A549 (cell line): ENCODE results near the gene PRR20C.
"Not testable (repeated sequence)": the region's sequence is repeated elsewhere in the genome, so short reads cannot be mapped to it uniquely, and the experiment has no call there.

ENCODE experiments used
- CEBPB ChIP-seq, 2 experiments: fragments of >200 bp in 1 of 2; sonication (Bioruptor Twin) in 1 of 2; formaldehyde crosslinking in 1 of 2; IDR thresholded peaks; 2 replicates each; pipeline ENCODE4 v1.6.1; 2012 to 2016
- CTCF ChIP-seq: fragments of >200 bp; sonication (Bioruptor Twin); formaldehyde crosslinking; IDR thresholded peaks from 3 replicates; pipeline ENCODE4 v1.5.1; 2016
- ESRRA ChIP-seq: fragments of 150-350 bp; IDR thresholded peaks from 2 replicates; pipeline ENCODE4 v1.6.1; 2014; ENCODE audit warnings: mild to moderate bottlenecking, low read length, borderline replicate concordance
- RAD21 ChIP-seq, 2 experiments: fragments of >200 bp in 1 of 2; sonication (Bioruptor Twin) in 1 of 2; formaldehyde crosslinking in 1 of 2; IDR thresholded peaks in 1 of 2; conservative IDR thresholded peaks in 1 of 2; 2 replicates in 1 of 2; 3 replicates in 1 of 2; pipeline ENCODE4 v1.6.1; 2012 to 2018; ENCODE audit warnings: inconsistent platforms in 1 of 2
- REST ChIP-seq: fragments of 200-600 bp; sonication (generic); IDR thresholded peaks from 2 replicates; pipeline ENCODE4 v1.6.1; 2016; ENCODE audit warnings: antibody characterized with exemption, mild to moderate bottlenecking, moderate library complexity
- RNF2 ChIP-seq: fragments of 200-600 bp; sonication (generic); IDR thresholded peaks from 2 replicates; pipeline ENCODE4 v1.6.1; 2016; ENCODE audit warnings: low read depth, mild to moderate bottlenecking, antibody characterized with exemption, moderate library complexity, borderline replicate concordance
- USF2 ChIP-seq: fragments of 450-650 bp; IDR thresholded peaks from 2 replicates; pipeline ENCODE4 v1.6.1; 2014; ENCODE audit warnings: antibody characterized with exemption
- TF ChIP-seq, protein P1 (sequence below): fragments of 250-450 bp; sonication (Bioruptor Pico); IDR thresholded peaks from 2 replicates; pipeline ENCODE4 v1.5.0; 2021; ENCODE audit warnings: mild to moderate bottlenecking, moderate library complexity, borderline replicate concordance

DNA sequence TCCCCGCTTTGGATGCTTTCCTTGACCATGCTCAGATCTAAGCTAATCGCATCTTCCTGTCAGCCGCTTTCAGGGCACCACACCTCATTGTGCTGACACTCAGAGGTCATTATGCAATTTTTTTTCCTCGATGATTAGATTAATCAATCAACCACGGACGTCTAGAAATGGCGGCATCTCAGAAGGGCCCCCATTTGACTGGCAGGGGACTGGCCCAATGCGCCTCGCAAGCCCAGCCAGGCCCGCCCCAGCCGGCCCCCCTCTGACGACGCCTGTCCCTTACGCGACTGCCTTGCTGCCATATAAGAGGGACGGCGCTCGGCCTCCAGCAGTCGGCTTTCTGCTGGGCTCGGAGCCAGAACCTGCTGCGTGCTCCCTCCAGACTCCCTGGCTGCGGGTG is 6.5 kb downstream of the PRR20C start, which contains the start of gene PRR20D:
- TF ChIP-seq CTCF; RAD21 (conservative IDR thresholded peaks at IDR 0.05 in 1 of 2, IDR thresholded peaks at IDR 0.05 in 1 of 2); USF2; RNF2; ESRRA; REST; CEBPB (IDR thresholded peaks at IDR 0.05): not testable (repeated sequence)
- TF ChIP-seq, protein P1, sequence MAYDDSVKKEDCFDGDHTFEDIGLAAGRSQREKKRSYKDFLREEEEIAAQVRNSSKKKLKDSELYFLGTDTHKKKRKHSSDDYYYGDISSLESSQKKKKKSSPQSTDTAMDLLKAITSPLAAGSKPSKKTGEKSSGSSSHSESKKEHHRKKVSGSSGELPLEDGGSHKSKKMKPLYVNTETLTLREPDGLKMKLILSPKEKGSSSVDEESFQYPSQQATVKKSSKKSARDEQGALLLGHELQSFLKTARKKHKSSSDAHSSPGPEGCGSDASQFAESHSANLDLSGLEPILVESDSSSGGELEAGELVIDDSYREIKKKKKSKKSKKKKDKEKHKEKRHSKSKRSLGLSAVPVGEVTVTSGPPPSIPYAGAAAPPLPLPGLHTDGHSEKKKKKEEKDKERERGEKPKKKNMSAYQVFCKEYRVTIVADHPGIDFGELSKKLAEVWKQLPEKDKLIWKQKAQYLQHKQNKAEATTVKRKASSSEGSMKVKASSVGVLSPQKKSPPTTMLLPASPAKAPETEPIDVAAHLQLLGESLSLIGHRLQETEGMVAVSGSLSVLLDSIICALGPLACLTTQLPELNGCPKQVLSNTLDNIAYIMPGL = not testable (repeated sequence)
